ENCODE measurements around the gene TPX2. TPM values are rescaled to one million over a fixed set of nuclear protein-coding genes. Genes with fewer than 3 reads are reported as not detected.

TPX2 gene
- total and polyA plus RNA-seq, 2 donors (not counting 3 experiments of a cell fraction or from before 2014, with no cell fraction given): 24.8 to 114 TPM

GRCh38 chr20:31781945-31782344 is 42.9 kb downstream of the TPX2 start:
- DNase-seq (ENCODE audit: low read depth, low spot score): no peak
- intact Hi-C loops (cut with micrococcal nuclease): no loop called here

More at GRCh38 chr20:31781945-31782344, 42.9 kb downstream of the TPX2 start:
- Histone ChIP-seq H3K4me1 (ENCODE audit: control insufficient read depth, extremely low read depth, insufficient read depth, low read length) (no peaks in the 10 kb centered on the region), H3K27me3 (ENCODE audit: control insufficient read depth in 2 of 2, insufficient read depth in 2 of 2, low read length in 2 of 2) (no peaks in the 10 kb centered on the region), H3K27ac (ENCODE audit: insufficient read depth, low read depth, low read length) (no peak overlapping the region), H3K79me2 (ENCODE audit: control insufficient read depth, insufficient read depth, low read length) (peaks cover 10% of the 10 kb centered on the region), H3K9ac (replicated peaks; ENCODE audit: extremely low read depth, insufficient read depth, low read length) (no peak overlapping the region), H3K4me2 (ENCODE audit: insufficient read depth, low read length) (no peak overlapping the region), H3K36me3 (ENCODE audit: control insufficient read depth in 2 of 2, extremely low read depth in 1 of 2, insufficient read depth in 2 of 2, low read length in 2 of 2) (peaks cover 0 to 36% of the 10 kb centered on the region in 2 experiments), H2AFZ (ENCODE audit: low read depth, low read length) (no peak overlapping the region), H3K4me3 (replicated peaks in 1 of 3; ENCODE audit: insufficient read depth in 1 of 3, low read depth in 1 of 3, low read length in 3 of 3) (no peak overlapping the region), H3K9me1 (replicated peaks; ENCODE audit: control insufficient read depth, extremely low read depth, insufficient read depth, low read length) (no peaks in the 10 kb centered on the region), H3K9me3 (replicated peaks; ENCODE audit: control insufficient read depth, insufficient read depth, low read length) (no peaks in the 10 kb centered on the region), H4K20me1 (replicated peaks; ENCODE audit: control insufficient read depth, extremely low read depth, insufficient read depth, low read length) (no peaks in the 10 kb centered on the region)
- BruUV-seq (replicated peaks): no TSS peak
- CTCF ChIA-PET: no interaction called here
- POLR2A ChIA-PET: no interaction called here
- no peak for FAIRE-seq
- no peak for TF ChIP-seq MAX (IDR thresholded peaks at IDR 0.05; ENCODE audit: insufficient read depth, insufficient read length)
- TF ChIP-seq EZH2 (IDR thresholded peaks at IDR 0.05; ENCODE audit: borderline replicate concordance, low read depth, low read length, severe bottlenecking): no peak
- no peak for TF ChIP-seq POLR2A (IDR thresholded peaks at IDR 0.05; ENCODE audit: low read depth, low read length)
- no peak for TF ChIP-seq MYC (IDR thresholded peaks at IDR 0.05; ENCODE audit: low read depth, low read length)
- TF ChIP-seq, protein P1, sequence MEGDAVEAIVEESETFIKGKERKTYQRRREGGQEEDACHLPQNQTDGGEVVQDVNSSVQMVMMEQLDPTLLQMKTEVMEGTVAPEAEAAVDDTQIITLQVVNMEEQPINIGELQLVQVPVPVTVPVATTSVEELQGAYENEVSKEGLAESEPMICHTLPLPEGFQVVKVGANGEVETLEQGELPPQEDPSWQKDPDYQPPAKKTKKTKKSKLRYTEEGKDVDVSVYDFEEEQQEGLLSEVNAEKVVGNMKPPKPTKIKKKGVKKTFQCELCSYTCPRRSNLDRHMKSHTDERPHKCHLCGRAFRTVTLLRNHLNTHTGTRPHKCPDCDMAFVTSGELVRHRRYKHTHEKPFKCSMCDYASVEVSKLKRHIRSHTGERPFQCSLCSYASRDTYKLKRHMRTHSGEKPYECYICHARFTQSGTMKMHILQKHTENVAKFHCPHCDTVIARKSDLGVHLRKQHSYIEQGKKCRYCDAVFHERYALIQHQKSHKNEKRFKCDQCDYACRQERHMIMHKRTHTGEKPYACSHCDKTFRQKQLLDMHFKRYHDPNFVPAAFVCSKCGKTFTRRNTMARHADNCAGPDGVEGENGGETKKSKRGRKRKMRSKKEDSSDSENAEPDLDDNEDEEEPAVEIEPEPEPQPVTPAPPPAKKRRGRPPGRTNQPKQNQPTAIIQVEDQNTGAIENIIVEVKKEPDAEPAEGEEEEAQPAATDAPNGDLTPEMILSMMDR (IDR thresholded peaks at IDR 0.05; ENCODE audit: extremely low read depth in 1 of 2, insufficient read depth in 1 of 2, low read depth in 1 of 2, low read length in 2 of 2): no peak
- no peak for TF ChIP-seq JUN (IDR thresholded peaks at IDR 0.05; ENCODE audit: borderline replicate concordance, insufficient read depth, insufficient read length, low read depth)
- TF ChIP-seq GATA2 (IDR thresholded peaks at IDR 0.05; ENCODE audit: insufficient read depth, insufficient read length, low read depth, low read length): no peak
- TF ChIP-seq FOS (IDR thresholded peaks at IDR 0.05; ENCODE audit: borderline replicate concordance, insufficient read depth, low read length): no peak
- TF ChIP-seq POLR2AphosphoS5 (IDR thresholded peaks at IDR 0.05; ENCODE audit: insufficient read depth, low read depth, low read length): no peak
- dilution Hi-C loops (cut with MboI; ENCODE audit: extremely low pct_ligation_motif_present, low sequenced_read_pairs): no loop called here

All from endothelial cell of umbilical vein (primary cell).